ENCODE measurements around the gene SPTLC1.

GRCh38 chr9:92004045-92004392 is 111.2 kb downstream of the SPTLC1 start:
- no peak for TF ChIP-seq CTCF (IDR thresholded peaks at IDR 0.05; ENCODE audit: low read length)
- TF ChIP-seq EZH2 (IDR thresholded peaks at IDR 0.05; ENCODE audit: borderline replicate concordance, low read length) = no peak
